ENCODE measurements around the gene PLEKHG4B.
A peak's percentile ranks its signal among the peaks of the same experiment; 100 is the strongest.
"Not testable (repeated sequence)": the region's sequence is repeated elsewhere in the genome, so short reads cannot be mapped to it uniquely, and the experiment has no call there.

Gene PLEKHG4B

GRCh38 chr5:219991-220390, 128.0 kb downstream of the PLEKHG4B start:
- H3K27me3 Mint-ChIP-seq (ENCODE audit: low read depth), result no peaks in the 10 kb centered on the region
- peak overlapping the region; percentile 92 for H3K27ac Mint-ChIP-seq
- H3K4me3 Mint-ChIP-seq, result peak overlapping the region; percentile 94
- H3K4me1 Mint-ChIP-seq (ENCODE audit: low read depth), result peaks cover 47% of the 10 kb centered on the region
- H3K9me3 Mint-ChIP-seq, result no peaks in the 10 kb centered on the region
- peaks cover 27% of the 10 kb centered on the region for H3K36me3 Mint-ChIP-seq (ENCODE audit: low read depth)

GRCh38 chr5:222951-223715, 131.2 kb downstream of the PLEKHG4B start:
- Mint-ChIP-seq H3K36me3 (ENCODE audit: low read depth) (peaks cover 37% of the 10 kb centered on the region), H3K27ac (peak overlapping the region; percentile 71), H3K4me3 (peak overlapping the region; percentile 12), H3K4me1 (ENCODE audit: low read depth) (peaks cover 29% of the 10 kb centered on the region)
- not testable (repeated sequence) for H3K27me3 Mint-ChIP-seq (ENCODE audit: low read depth); H3K9me3 Mint-ChIP-seq

GRCh38 chr5:223791-224190, 131.8 kb downstream of the PLEKHG4B start:
- Mint-ChIP-seq H3K27ac (no peak overlapping the region), H3K4me3 (no peak overlapping the region), H3K4me1 (ENCODE audit: low read depth) (peaks cover 29% of the 10 kb centered on the region), H3K27me3 (ENCODE audit: low read depth) (no peaks in the 10 kb centered on the region), H3K9me3 (no peaks in the 10 kb centered on the region), H3K36me3 (ENCODE audit: low read depth) (peaks cover 40% of the 10 kb centered on the region)

- Mint-ChIP-seq H3K36me3 (ENCODE audit: low read depth) (peaks cover 44% of the 10 kb centered on the region), H3K27me3 (ENCODE audit: low read depth) (no peaks in the 10 kb centered on the region), H3K4me3 (no peak overlapping the region), H3K9me3 (no peaks in the 10 kb centered on the region), H3K4me1 (ENCODE audit: low read depth) (peaks cover 27% of the 10 kb centered on the region), H3K27ac (no peak overlapping the region)
Observed at GRCh38 chr5:225334-225733, 133.4 kb downstream of the PLEKHG4B start.

- not testable (repeated sequence) for H3K27me3 Mint-ChIP-seq (ENCODE audit: low read depth); H3K4me3 Mint-ChIP-seq; H3K9me3 Mint-ChIP-seq; H3K27ac Mint-ChIP-seq
- peaks cover 52% of the 10 kb centered on the region for H3K36me3 Mint-ChIP-seq (ENCODE audit: low read depth)
- H3K4me1 Mint-ChIP-seq (ENCODE audit: low read depth), result peaks cover 16% of the 10 kb centered on the region
Observed at GRCh38 chr5:227375-227774, 135.4 kb downstream of the PLEKHG4B start.

GRCh38 chr5:228886-229285, 136.9 kb downstream of the PLEKHG4B start:
- Mint-ChIP-seq H3K4me1 (ENCODE audit: low read depth) (peaks cover 5% of the 10 kb centered on the region), H3K36me3 (ENCODE audit: low read depth) (peaks cover 56% of the 10 kb centered on the region), H3K27me3 (ENCODE audit: low read depth) (no peaks in the 10 kb centered on the region), H3K9me3 (no peaks in the 10 kb centered on the region), H3K27ac (no peak overlapping the region), H3K4me3 (no peak overlapping the region)

- Mint-ChIP-seq H3K4me3 (no peak overlapping the region), H3K4me1 (ENCODE audit: low read depth) (peaks cover 2% of the 10 kb centered on the region), H3K27ac (no peak overlapping the region), H3K36me3 (ENCODE audit: low read depth) (peaks cover 53% of the 10 kb centered on the region), H3K9me3 (no peaks in the 10 kb centered on the region), H3K27me3 (ENCODE audit: low read depth) (no peaks in the 10 kb centered on the region)
Observed at GRCh38 chr5:230711-231110, 138.7 kb downstream of the PLEKHG4B start.

- Mint-ChIP-seq H3K4me3 (no peak overlapping the region), H3K4me1 (ENCODE audit: low read depth) (peaks cover 2% of the 10 kb centered on the region), H3K9me3 (no peaks in the 10 kb centered on the region), H3K27ac (no peak overlapping the region), H3K27me3 (ENCODE audit: low read depth) (no peaks in the 10 kb centered on the region), H3K36me3 (ENCODE audit: low read depth) (peaks cover 52% of the 10 kb centered on the region)
Observed at GRCh38 chr5:231661-232060, 139.7 kb downstream of the PLEKHG4B start.

- H3K27ac Mint-ChIP-seq; H3K4me1 Mint-ChIP-seq (ENCODE audit: low read depth); H3K9me3 Mint-ChIP-seq; H3K4me3 Mint-ChIP-seq; H3K27me3 Mint-ChIP-seq (ENCODE audit: low read depth): not testable (repeated sequence)
- peaks cover 52% of the 10 kb centered on the region for H3K36me3 Mint-ChIP-seq (ENCODE audit: low read depth)
Observed at GRCh38 chr5:233426-233825, 141.5 kb downstream of the PLEKHG4B start.

GRCh38 chr5:234450-234849, 142.5 kb downstream of the PLEKHG4B start:
- H3K4me1 Mint-ChIP-seq (ENCODE audit: low read depth), result peaks cover 2% of the 10 kb centered on the region
- no peak overlapping the region for H3K27ac Mint-ChIP-seq
- H3K4me3 Mint-ChIP-seq, result no peak overlapping the region
- peaks cover 45% of the 10 kb centered on the region for H3K36me3 Mint-ChIP-seq (ENCODE audit: low read depth)
- no peaks in the 10 kb centered on the region for H3K9me3 Mint-ChIP-seq
- no peaks in the 10 kb centered on the region for H3K27me3 Mint-ChIP-seq (ENCODE audit: low read depth)

- H3K27ac Mint-ChIP-seq; H3K9me3 Mint-ChIP-seq; H3K4me3 Mint-ChIP-seq; H3K4me1 Mint-ChIP-seq (ENCODE audit: low read depth); H3K27me3 Mint-ChIP-seq (ENCODE audit: low read depth): not testable (repeated sequence)
- peaks cover 52% of the 10 kb centered on the region for H3K36me3 Mint-ChIP-seq (ENCODE audit: low read depth)
Observed at GRCh38 chr5:235527-235926, 143.6 kb downstream of the PLEKHG4B start.

GRCh38 chr5:237931-238330, 146.0 kb downstream of the PLEKHG4B start:
- peaks cover 12% of the 10 kb centered on the region for H3K9me3 Mint-ChIP-seq
- H3K27me3 Mint-ChIP-seq (ENCODE audit: low read depth); H3K4me3 Mint-ChIP-seq; H3K27ac Mint-ChIP-seq; H3K4me1 Mint-ChIP-seq (ENCODE audit: low read depth): not testable (repeated sequence)
- peaks cover 63% of the 10 kb centered on the region for H3K36me3 Mint-ChIP-seq (ENCODE audit: low read depth)
